ENCODE results near the gene PRKN. TPM values are rescaled to one million over a fixed set of nuclear protein-coding genes. Genes with fewer than 3 reads are reported as not detected.

The PRKN gene
- polyA plus RNA-seq, 1 experiment, result 0.71 TPM

DNA sequence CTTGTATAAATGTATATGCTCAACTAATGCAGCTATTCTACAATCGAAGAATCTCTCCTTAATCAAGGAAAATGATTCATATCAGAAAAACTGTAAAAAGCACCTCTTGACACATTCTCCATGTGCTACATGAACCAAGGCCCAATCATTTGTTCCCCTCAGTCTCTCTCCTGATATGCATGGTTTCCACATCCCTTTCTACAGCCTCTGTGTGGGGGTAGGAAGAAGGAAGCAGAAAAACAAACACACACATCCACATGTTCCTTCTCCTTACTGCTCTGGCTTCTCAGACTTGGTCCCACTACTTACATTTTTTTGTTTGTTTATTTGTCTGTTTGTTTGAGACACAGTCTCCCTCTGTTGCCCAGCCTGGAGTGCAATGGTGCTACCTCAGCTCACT lies 510.5 kb downstream of the PRKN start:
- H3K36me3 ChIP-seq (ENCODE audit: control insufficient read depth, insufficient read depth, low read length), result no peaks in the 10 kb centered on the region
- no peak overlapping the region for H3K4me3 ChIP-seq (ENCODE audit: low read depth, low read length)
- ChIA-PET POLR2A (no interaction called here), CTCF (no interaction called here)
- DNase-seq (ENCODE audit: low read depth), result no peak
- TF ChIP-seq CTCF (IDR thresholded peaks at IDR 0.05; ENCODE audit: insufficient read depth, low read depth, low read length), result no peak
- no peaks in the 10 kb centered on the region for H3K27me3 ChIP-seq (ENCODE audit: control insufficient read depth, insufficient read depth, low read length)

- H3K27me3 ChIP-seq (ENCODE audit: control insufficient read depth, insufficient read depth, low read length), result no peaks in the 10 kb centered on the region
- DNase-seq (ENCODE audit: low read depth), result no peak
Measured at GRCh38 chr6:162211777-162212176, 515.8 kb downstream of the PRKN start.

DNA sequence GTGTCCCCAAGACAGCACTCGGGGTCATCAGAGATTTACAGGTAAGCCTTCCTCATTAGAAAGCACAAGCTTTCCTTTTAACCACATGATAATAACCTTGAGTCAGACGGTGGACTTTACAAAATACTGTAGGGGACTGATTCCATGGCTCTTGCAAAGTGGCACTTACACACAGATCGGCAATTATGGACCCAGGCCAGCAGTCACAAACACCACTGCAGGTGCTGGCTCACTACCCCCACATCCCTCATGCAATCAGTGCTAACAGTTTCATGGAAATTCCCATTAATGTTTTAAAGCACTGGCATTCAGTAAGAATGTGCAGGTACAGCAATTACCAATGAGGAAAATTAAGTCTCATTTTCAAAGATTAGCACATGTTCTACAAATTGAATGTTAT lies 516.5 kb downstream of the PRKN start:
- ChIA-PET CTCF (no interaction called here), POLR2A (no interaction called here)

More at GRCh38 chr6:162211777-162212176, 515.8 kb downstream of the PRKN start:
- ChIA-PET POLR2A (no interaction called here), CTCF (no interaction called here)
- TF ChIP-seq CTCF (IDR thresholded peaks at IDR 0.05; ENCODE audit: insufficient read depth, low read depth, low read length), result no peak
- no peak overlapping the region for H3K4me3 ChIP-seq (ENCODE audit: low read depth, low read length)
- no peaks in the 10 kb centered on the region for H3K36me3 ChIP-seq (ENCODE audit: control insufficient read depth, insufficient read depth, low read length)

DNA sequence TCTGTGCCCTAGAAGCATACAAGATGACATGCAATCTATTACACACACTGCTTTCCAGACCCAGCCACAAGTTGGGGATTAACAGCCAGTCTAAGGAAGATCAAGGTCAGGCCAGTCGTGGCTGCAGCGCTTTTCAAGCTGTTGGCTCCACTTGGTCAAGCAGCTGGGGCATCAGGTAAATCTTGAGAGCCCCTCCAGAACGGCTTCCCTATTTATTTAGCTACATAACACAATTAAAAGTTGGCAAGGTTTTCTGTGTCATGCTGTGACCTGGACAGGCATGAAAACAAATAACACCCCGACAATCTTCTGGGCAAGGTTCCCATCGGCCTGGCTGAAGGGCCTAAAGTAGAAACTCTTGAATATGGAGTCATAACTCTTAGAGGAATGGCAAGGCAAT lies 524.3 kb downstream of the PRKN start:
- no peak overlapping the region for H3K4me3 ChIP-seq (ENCODE audit: low read depth, low read length)
- POLR2A ChIA-PET, result no interaction called here
- CTCF ChIA-PET, result no interaction called here
- no peaks in the 10 kb centered on the region for H3K36me3 ChIP-seq (ENCODE audit: control insufficient read depth, insufficient read depth, low read length)
- DNase-seq (ENCODE audit: low read depth), result no peak
- no peak for TF ChIP-seq CTCF (IDR thresholded peaks at IDR 0.05; ENCODE audit: insufficient read depth, low read depth, low read length)
- no peaks in the 10 kb centered on the region for H3K27me3 ChIP-seq (ENCODE audit: control insufficient read depth, insufficient read depth, low read length)

More for the DNA sequence above, 516.5 kb downstream of the PRKN start:
- no peak for DNase-seq (ENCODE audit: low read depth)
- no peak for TF ChIP-seq CTCF (IDR thresholded peaks at IDR 0.05; ENCODE audit: insufficient read depth, low read depth, low read length)
- Histone ChIP-seq H3K4me3 (ENCODE audit: low read depth, low read length) (no peak overlapping the region), H3K27me3 (ENCODE audit: control insufficient read depth, insufficient read depth, low read length) (no peaks in the 10 kb centered on the region), H3K36me3 (ENCODE audit: control insufficient read depth, insufficient read depth, low read length) (no peaks in the 10 kb centered on the region)

GRCh38 chr6:162200945-162201690 lies 526.4 kb downstream of the PRKN start:
- CTCF ChIA-PET, result no interaction called here

More at GRCh38 chr6:162200945-162201690, 526.4 kb downstream of the PRKN start:
- POLR2A ChIA-PET, result no interaction called here
- DNase-seq (ENCODE audit: low read depth), result no peak
- no peak overlapping the region for H3K4me3 ChIP-seq (ENCODE audit: low read depth, low read length)
- no peaks in the 10 kb centered on the region for H3K36me3 ChIP-seq (ENCODE audit: control insufficient read depth, insufficient read depth, low read length)
- TF ChIP-seq CTCF (IDR thresholded peaks at IDR 0.05; ENCODE audit: insufficient read depth, low read depth, low read length), result no peak
- H3K27me3 ChIP-seq (ENCODE audit: control insufficient read depth, insufficient read depth, low read length), result no peaks in the 10 kb centered on the region
